ENCODE results near the gene ZNF3. TPM values are rescaled to one million over a fixed set of nuclear protein-coding genes. Genes with fewer than 3 reads are reported as not detected.

The ZNF3 gene
- total and polyA plus RNA-seq, 9 of the 15 experiments (the other 6 are each of a cell fraction or from before 2014, with no cell fraction given), result 30.0 to 64.9 (median 51.5) TPM

- ChIA-PET POLR2A (interaction anchor here (0.7 to 1.1 kb wide), 5 partner anchors 10 to 149 kb away, joined by 3 to 4 read pairs (median 3); no protein-coding TSS in a partner anchor), CTCF (ENCODE audit: low intra/inter-chr PET ratio) (interaction anchor here (0.6 to 4.8 kb wide), 13 partner anchors 12 to 684 kb away, joined by 3 to 54 read pairs (median 5); no protein-coding TSS in a partner anchor)
- BruUV-seq (replicated peaks), result no TSS peak
- H3K9ac ChIP-seq (ENCODE audit: insufficient read depth in 1 of 2, low read depth in 2 of 2, low read length in 2 of 2), result peak overlapping the region; percentile 48 to 75
- no peak overlapping the region for H3K4me3 ChIP-seq
- H3K4me1 ChIP-seq (replicated peaks in 1 of 2; ENCODE audit: control insufficient read depth in 2 of 2, insufficient read depth in 2 of 2, low read length in 2 of 2), result peaks cover 11 to 27% of the 10 kb centered on the region in 2 experiments
- no peak overlapping the region for H3K27ac ChIP-seq (ENCODE audit: extremely low read depth, low read depth, low read length)
- H3K9me3 ChIP-seq (replicated peaks; ENCODE audit: control insufficient read depth, insufficient read depth, low read depth, low read length), result no peaks in the 10 kb centered on the region
- H3K36me3 ChIP-seq (ENCODE audit: control insufficient read depth, insufficient read depth, low read length), result no peaks in the 10 kb centered on the region
- peak overlapping the region; percentile 85 for H2AFZ ChIP-seq (ENCODE audit: low read depth, low read length)
- intact Hi-C loops (cut with micrococcal nuclease), result loop anchor here (1.0 to 2.0 kb wide), 2 partner anchors 137 to 212 kb away; partner anchors contain the start of gene TRIM4
- in situ Hi-C loops (cut with MboI), result loop anchor here (5.0 kb wide), 2 partner anchors 81 to 216 kb away; no protein-coding TSS in a partner anchor
- FAIRE-seq (peak; percentile 29), ATAC-seq (peak; percentile 50), DNase-seq (ENCODE audit: extremely low read depth in 1 of 4, low spot score in 3 of 4) (peak; percentile 85 to 90 (median 89))
- no peaks in the 10 kb centered on the region for H4K20me1 ChIP-seq (replicated peaks; ENCODE audit: control insufficient read depth, insufficient read depth, low read length)
- H3K4me2 ChIP-seq (ENCODE audit: insufficient read depth, low read length), result peak overlapping the region; percentile 60
- no peaks in the 10 kb centered on the region for H3K9me1 ChIP-seq (ENCODE audit: control insufficient read depth, insufficient read depth, low read length)
- peaks cover 12% of the 10 kb centered on the region for H3K79me2 ChIP-seq (ENCODE audit: control insufficient read depth, insufficient read depth, low read length)
- no peaks in the 10 kb centered on the region; a peak in 2 of 5 replicates for H3K27me3 ChIP-seq (ENCODE audit: control insufficient read depth in 2 of 2, insufficient read depth in 2 of 2, low read length in 2 of 2)
- WGBS (ENCODE audit: insufficient coverage, low coverage, missing lambda C conversion rate), result 10% methylated on average over 24 of the region's 24 CpGs
- TF ChIP-seq NR2C1 (IDR thresholded peaks at IDR 0.05) (no peak), NR2C1 (tag; IDR thresholded peaks at IDR 0.05) (no peak), ATF7 (IDR thresholded peaks at IDR 0.05) (0 out of 2 replicates have a peak, but pooled peaks have one; percentile 17), MCM2 (IDR thresholded peaks at IDR 0.05; ENCODE audit: low read depth) (no peak), TAF7 (tag; IDR thresholded peaks at IDR 0.05) (0 out of 2 replicates have a peak, but pooled peaks have one; percentile 27), ZNF79 (CRISPR knock-in tag; IDR thresholded peaks at IDR 0.05; ENCODE audit: low read depth) (no peak), DACH1 (IDR thresholded peaks at IDR 0.05; ENCODE audit: partially characterized antibody) (no peak), POLR3G (IDR thresholded peaks at IDR 0.05; ENCODE audit: extremely low read depth, insufficient read length, insufficient replicate concordance) (no peak), ZNF398 (CRISPR knock-in tag; IDR thresholded peaks at IDR 0.05) (no peak), LCOR (CRISPR knock-in tag; IDR thresholded peaks at IDR 0.05) (no peak), POLR2AphosphoS2 (IDR thresholded peaks at IDR 0.05; ENCODE audit: low read length) (no peak), ZFP36 (IDR thresholded peaks at IDR 0.05; ENCODE audit: low read depth, low read length, partially characterized antibody) (no peak), HNRNPL (IDR thresholded peaks at IDR 0.05; ENCODE audit: low read depth, low read length) (no peak), MYBL2 (IDR thresholded peaks at IDR 0.05; ENCODE audit: low read depth) (no peak), MYBL2 (CRISPR knock-in tag; IDR thresholded peaks at IDR 0.05; ENCODE audit: borderline replicate concordance) (no peak), NFIC (IDR thresholded peaks at IDR 0.05) (no peak), SRSF7 (optimal IDR thresholded peaks at IDR 0.05; ENCODE audit: low read depth, low read length) (no peak), RFX7 (CRISPR knock-in tag; IDR thresholded peaks at IDR 0.05) (no peak)
- TF ChIP-seq, protein P1, sequence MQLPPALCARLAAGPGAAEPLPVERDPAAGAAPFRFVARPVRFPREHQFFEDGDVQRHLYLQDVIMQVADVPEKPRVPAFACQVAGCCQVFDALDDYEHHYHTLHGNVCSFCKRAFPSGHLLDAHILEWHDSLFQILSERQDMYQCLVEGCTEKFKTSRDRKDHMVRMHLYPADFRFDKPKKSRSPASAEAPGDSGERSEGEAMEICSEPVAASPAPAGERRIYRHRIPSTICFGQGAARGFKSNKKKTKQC (CRISPR knock-in tag; IDR thresholded peaks at IDR 0.05), result no peak
- TF ChIP-seq, protein P2, sequence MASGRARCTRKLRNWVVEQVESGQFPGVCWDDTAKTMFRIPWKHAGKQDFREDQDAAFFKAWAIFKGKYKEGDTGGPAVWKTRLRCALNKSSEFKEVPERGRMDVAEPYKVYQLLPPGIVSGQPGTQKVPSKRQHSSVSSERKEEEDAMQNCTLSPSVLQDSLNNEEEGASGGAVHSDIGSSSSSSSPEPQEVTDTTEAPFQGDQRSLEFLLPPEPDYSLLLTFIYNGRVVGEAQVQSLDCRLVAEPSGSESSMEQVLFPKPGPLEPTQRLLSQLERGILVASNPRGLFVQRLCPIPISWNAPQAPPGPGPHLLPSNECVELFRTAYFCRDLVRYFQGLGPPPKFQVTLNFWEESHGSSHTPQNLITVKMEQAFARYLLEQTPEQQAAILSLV (tag; IDR thresholded peaks at IDR 0.05), result no peak
Observed at GRCh38 chr7:100130608-100131453, 49.3 kb upstream of the ZNF3 start.
